HG02610 (cell line): ENCODE results near the gene OR2H1.

Experiments used
- ATAC-seq: cut with Tn5 transposase; IDR thresholded peaks from one replicate; pipeline ENCODE4 v1.9.1; 2021; ENCODE audit warnings: mild to moderate bottlenecking, moderate library complexity; ENCODE audit not compliant: unreplicated experiment

The OR2H1 gene

DNA sequence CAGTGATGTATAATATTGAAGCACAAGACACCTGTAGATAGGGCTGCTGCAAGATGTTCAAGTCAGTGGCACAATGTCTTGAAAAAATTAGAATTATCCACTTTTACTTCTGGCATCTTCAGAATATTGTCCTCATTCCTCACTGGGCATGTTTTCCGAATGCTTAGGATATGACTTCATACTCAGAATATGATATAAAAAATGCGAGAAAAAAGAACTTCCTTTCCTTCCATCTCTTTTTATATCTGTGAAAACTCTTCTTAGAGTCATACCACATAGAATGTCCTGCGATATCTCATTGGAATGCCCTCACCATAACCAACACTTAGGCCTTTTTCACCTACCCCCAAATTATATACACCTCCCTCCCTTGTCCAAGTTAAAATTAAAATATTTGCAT, 26.2 kb downstream of the OR2H1 start:
- ATAC-seq, result no peak

DNA sequence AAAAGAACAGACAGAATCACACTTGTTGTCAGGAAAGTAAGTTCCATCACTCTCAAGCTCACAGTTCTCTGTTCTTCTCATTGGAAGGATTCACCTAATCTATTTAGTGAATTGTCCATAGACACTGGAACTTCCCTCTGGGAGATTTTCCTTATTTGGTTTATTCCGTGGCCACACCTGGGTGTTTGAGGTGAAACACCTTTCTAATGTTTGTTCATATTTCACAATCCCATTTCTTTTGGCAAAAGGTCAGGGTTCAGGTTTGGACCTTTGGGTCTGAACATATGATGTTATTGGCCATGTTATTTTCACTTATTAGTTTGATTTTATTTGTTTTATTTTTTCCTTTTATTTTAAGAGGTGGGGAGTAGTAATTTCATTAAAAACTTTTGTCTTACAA, 26.8 kb downstream of the OR2H1 start:
- no peak for ATAC-seq

DNA sequence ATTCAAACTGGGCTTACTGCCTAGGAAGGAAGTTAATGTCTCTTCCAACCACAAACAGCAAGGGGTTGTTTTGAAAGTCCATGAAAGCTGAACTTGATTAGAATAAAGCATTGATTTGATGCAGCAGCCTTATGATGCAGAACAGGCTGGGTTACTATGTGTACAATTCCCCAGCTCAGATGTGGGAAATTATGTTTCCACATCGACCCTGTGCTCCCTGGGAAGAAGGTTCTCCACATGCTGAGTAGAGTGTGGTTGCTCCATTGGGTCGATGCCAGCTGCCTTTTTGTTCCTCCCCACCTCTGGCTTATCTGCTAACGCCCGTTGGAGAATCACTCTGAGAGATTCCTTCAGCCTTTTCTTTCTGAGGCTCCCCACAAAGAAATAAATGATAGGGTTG, 29.6 kb downstream of the OR2H1 start:
- ATAC-seq, result no peak

DNA sequence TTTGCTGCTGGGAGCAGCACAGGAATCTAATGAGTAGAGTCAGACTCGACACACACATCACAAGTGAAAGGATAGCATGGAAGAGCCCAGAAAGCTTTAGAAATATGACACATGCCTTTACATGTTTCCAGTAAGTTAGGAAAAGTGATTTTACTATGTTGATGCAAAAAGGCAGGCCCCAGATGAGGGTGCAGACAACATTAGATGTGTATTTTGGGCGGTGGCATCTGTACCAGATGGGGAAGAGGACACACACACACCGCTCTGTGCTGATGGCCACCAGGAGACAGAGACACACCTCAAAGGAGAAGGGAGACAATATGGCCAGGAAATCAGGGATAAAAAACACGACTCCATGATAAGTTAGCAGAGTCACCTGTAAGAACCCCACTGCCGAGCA, 30.2 kb downstream of the OR2H1 start:
- no peak for ATAC-seq

DNA sequence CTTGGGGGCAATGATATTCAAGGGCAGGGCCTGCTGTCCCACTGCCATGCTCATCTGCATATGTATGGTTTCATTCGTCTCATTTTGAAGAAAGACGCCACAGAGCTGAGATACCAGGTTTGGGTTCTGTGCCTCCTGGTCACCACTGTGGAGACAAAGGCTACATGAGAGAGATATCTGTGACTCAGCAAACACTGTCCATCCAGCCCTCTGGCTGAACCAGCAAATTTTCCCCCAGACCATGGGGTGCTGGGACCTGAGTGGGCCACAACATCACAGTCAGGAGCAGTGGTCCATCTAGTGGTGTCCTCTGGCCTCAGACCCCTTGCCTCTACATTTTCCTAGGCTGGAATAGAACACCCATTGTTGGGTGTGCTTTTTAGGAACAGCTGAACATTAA, 30.7 kb downstream of the OR2H1 start, which contains the start of gene MAS1L:
Gene MAS1L (minus strand): TSS at position 297 of the 400 bp plus-strand sequence. CDS start 54 bp downstream, at position 243.
- no peak for ATAC-seq

DNA sequence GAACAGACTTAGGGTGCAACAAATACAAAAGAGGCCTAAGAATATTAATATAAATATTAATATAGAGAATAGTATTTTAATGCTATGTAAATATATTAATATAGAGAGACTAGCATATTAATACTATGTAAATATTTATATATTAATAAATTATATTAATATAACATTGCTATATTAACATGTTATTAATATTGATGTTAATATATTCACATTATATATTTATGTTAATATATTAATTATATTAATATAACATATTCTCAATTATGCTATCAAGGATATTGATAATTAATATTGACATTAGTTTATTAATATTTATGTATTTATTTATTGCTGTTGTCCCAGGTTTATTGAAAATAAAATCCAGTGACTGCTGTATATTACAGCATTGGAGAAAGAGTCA, 31.9 kb downstream of the OR2H1 start:
- ATAC-seq, result no peak

DNA sequence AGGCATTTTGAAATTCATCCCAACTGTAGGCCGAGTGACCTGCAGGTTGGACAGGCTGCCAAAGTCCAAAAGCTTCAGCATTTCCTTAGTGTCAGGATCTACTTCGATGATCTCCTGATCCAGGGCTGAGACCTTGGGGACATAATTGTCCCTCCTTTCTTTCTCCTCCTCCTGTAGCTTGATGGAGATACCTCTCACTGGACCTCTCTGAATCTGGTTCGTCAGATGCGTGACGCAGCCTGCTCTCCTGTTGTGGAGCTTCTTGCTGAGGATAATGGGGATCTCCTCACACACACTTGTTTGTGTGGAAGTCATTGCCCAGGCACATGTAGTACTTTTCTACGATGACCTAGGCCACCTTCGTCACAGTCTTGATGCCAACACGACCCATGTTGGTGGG, 32.3 kb downstream of the OR2H1 start:
- no peak for ATAC-seq

DNA sequence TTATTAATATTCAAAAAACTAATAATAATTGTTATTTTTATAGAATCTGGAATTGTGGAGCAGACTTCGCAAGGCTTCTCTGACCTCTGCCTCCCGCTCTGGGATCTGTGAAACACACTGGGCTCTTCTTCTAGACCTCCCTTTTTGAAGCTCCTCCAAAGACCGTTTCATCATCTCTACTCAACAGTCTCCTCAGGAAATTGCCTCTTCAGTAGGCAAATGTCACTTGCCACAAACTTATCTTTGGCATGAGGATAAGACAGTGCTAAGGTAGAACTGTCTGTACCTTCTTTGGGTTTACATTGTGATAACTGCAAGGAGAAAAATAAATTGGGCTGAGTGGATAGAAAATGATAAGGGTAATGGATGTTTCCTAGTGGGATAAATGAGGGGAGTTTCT, 33.1 kb downstream of the OR2H1 start:
- ATAC-seq, result no peak

DNA sequence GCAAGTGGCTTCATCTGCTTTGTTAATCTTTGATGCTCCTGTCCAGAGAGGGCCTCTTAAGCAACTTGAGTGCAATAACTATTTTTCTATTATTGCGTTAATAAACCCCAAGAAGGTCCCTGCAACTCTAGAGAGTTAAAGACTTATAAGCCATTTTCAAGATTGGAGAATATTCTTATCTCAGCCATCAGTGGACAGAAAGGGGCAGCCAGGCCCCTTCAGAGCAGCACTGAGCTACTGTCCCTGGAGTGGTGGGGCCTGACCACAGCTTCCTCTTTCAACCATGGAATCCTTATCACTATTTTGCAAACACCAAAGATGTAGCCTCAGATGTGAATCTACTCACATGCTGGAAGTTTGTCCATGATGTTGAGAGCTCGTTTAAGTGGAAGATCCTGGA, 33.6 kb downstream of the OR2H1 start:
- ATAC-seq, result no peak

DNA sequence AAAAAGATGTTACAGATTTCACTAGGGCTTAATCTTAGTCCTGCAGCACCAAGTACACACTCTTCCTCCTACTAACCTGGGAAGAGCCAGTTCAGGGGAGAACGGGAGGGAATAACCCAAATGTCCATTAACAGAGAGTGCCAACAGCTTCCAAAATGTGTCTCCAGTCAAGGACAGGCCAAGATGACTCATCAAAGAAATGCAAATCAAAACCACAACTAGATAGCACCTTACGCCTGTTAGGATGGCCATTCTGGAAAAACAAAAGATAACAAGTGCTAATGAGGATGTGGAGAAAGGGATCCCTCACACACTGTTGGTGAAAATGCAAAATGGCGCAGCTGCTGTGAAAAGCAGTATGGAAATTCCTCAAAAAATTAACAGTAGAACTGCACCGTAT, 34.6 kb downstream of the OR2H1 start:
- no peak for ATAC-seq

DNA sequence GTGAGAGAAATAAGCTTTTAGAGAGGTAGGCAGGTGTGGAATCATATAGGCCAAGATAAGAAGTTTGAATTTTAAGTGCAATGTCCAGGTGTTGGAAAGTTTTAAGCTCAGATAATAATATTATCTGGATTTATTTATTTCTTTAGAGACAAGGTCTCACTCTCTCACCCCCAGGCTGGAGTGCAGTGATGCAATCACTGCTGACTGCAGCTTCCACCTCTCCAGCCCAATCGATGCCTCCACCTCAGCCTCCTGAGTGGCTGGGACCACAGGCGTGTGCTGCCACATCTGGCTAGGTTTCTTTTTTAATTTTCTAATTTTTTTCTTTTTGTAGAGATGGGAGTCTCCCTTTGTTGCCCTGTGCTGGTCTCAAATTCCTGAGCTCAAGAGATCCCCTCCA, 36.3 kb downstream of the OR2H1 start:
- no peak for ATAC-seq

DNA sequence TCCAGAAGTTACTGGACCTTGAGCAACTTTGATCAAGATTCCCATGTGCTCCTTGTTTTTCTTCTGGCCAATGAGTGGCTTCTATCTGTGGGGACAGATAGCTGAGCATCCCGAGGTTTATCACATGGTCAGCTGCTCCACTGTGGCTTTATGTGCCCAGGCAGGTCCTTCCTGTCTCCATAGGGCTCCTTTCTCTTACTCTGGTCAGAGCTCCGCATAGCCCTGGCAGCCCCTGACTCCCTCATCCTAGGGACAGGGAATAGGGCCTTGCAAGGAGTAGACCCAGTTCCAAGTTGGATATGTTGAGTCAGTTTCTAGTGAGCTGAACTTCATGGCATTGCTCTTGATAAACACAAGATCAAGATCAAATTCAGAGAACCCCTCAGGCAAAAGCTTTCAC, 37.2 kb downstream of the OR2H1 start:
- no peak for ATAC-seq

DNA sequence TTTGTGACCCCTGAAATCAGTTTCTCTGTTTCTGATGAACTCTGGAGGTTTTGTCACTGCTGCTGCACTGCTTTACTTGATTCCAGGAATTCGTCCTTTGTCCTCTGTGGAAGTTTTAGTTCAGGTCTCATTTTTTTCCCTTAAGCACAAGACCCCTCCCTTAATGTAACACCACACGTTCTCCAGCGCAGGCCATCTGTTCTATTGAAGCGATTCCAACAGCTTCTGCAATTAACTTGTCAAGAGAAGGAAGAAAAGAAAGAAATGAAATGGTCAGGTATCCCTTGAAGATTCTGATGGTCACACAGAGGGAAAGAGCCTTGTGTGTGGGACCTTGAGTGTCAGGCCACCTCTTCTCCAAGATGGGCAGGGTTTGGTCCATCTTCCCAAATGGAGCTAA, 38.6 kb downstream of the OR2H1 start:
- ATAC-seq, result no peak

DNA sequence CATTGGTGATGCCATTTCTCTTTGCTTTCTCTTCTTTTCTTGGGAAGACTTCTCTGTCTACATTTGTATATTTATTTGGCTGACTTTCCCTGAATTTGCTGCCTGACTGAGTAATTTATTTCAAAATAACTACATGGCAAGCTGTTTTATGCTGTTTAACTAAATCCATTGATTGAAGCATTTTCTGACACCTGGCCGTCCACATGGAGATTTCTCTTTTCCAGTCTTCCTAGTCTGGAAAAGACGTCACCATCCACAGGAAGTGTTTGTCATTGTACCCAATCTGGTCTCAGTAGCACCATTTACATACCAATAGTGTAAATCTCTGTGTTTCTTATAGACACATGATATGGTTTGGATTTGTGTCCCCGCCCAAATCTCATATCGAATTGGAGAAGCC, 40.0 kb downstream of the OR2H1 start:
- ATAC-seq, result no peak

DNA sequence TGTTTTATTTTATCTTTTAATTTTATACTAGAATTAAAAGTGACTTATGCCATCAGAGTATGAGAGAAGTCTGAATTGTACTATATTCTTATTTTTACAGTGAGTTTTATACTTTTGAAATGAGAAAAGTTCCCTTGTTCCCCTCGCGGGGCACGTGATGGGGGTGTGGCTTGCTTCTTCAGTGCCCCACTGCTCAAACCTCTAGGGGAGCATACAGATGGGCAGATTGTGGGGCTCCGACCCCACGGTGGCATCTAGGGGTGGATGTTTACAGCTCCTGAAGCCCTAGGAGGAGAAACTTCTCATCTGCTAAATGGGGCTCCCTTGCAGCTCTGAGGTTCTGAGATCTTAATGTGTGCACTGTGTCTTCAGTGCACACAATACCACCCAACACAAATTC, 42.7 kb downstream of the OR2H1 start:
- no peak for ATAC-seq

DNA sequence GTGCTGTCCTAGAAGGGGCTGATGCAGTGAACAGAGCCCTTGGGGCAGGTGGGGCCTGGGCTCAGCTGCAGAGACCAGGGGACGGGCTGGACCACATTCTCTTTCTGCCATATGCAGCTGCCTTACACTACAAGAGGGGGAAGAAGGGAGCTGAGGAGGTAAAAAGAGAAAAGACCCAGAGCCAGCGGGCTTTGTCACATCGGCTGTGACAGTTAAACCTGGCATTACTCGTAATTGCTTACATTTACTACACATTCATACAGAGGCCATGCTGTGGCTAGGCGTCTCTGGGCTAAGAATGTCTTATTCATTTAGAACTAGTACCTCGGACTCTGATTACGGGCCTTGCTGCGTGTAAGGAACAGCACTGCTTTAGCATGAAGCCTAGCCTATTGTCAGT, 43.6 kb downstream of the OR2H1 start:
- ATAC-seq, result no peak

DNA sequence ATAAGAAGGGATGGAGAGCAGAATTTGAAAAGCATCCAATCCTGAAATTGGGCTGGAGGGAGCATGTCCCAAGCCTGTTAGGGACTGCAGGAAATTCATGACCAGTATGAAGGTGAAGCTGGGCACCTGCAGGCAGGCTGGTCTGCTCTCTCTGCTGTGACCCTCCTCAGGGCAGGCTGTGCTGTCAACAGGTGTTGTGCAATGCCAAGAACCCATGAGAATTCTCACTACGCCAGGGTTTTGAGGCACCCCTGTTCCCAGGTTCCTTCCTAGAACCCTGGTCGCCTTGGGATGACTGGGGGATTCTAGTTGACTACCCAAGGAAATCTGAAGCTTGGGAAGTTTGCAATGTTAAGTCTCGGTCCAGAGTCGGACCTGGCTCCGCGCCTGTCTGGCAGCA, 44.2 kb downstream of the OR2H1 start:
- ATAC-seq, result no peak

DNA sequence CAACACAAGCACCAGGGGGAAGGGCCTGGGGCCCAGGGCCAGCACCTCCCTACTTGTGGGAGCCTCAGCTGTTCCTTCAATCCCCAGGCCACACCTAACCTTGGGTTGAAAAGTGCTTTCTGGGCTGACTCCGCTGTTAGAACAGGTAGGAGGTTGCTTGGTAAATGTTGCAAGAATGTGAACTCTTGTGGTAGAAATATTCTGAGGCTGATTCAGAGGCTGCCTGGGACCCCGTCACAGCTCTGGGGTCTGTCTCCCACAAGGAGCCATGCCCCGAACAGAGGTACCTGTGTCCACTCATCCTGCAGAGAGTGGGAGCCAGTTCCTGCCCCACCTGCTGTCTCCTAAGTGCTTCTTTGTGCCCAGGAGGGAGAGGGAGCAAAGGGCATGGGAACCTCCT, 45.2 kb downstream of the OR2H1 start:
- no peak for ATAC-seq

DNA sequence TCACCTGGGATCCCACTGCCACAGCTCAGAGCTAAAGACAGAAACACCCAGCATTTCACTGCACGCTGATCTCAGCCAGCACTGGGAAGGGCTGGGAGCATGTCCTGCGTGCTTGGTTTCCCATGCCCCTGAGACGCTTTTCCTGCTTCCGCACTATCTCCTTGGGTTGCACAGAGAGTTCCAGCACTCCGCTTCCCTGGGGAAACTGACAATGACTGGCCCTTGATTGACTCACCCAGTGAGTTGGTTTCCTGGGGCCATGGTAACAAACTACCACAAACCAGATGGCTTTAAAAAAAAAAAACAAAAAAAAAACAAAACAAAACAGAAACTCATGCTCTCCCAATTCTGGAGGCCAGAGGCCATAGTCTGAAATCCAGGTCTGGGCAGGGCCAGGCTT, 45.6 kb downstream of the OR2H1 start:
- ATAC-seq, result no peak

DNA sequence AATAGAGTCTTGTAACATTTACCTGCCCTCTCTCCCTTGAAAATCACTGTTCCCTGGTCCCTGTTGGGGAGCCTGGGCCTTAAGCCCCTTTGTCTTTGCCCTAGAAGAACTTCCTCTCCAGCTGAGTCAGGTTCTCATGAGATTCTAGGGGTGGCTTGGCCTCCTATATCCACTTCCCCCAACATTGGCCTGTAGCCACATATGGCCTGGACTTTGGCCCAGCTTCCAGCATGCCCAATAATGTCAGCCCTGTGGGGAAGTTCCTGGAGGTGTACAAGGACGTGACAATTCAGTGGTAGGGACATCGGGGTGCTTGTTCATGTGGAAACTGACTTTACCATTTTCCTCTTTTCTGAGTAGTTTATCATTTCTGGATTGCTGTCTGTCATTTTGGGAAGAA, 48.0 kb downstream of the OR2H1 start:
- ATAC-seq, result no peak

DNA sequence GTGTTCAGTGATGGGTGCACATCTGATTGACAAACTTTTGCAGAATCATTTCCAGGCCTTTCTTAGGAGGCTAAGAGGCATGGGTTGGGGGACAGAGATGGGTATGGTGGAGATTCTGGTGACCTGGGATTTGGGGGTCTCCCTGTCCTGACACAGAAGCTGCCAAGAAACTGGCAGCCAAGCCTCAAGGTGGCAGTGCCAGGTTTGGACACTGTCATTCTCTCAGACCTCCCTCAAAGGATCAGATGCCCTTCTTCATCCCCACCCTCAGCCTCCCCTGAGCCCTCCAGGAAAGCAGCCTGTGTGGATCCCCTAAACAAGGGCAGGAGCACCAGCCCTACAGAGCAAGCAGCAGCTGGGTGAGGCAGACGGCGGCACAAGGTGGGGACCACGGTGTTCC, 48.9 kb downstream of the OR2H1 start:
- ATAC-seq, result no peak

DNA sequence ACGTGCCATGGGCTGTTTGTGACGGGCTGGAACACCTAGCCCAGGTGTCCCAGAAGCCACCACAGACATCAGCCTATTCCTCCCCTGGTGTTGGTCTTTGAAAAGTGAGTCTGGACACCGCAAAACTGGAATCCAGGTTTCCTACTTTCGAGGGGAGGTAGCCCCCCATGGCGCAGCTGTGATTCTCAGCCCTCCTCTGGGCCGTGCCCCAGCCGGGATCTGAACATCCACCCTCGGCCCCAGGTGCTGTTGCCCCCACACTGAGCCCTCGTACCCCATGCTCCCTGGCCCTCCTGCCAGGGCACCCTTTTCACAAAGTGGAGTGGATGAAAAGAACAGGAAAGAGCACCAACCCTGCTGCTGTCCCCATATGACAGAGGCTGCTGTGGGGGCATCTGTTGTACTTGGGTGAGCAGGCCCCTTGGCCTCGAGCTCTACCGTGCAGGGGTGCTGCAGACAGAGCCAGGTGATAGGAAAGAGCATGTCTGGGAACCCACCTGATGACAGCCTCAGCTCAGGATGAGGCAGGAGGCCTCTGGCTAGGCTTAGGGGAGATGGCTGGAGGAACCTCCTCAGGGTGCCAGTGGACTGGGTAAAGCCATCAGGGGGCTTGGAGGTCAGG, 49.6 kb downstream of the OR2H1 start:
- ATAC-seq, result no peak

DNA sequence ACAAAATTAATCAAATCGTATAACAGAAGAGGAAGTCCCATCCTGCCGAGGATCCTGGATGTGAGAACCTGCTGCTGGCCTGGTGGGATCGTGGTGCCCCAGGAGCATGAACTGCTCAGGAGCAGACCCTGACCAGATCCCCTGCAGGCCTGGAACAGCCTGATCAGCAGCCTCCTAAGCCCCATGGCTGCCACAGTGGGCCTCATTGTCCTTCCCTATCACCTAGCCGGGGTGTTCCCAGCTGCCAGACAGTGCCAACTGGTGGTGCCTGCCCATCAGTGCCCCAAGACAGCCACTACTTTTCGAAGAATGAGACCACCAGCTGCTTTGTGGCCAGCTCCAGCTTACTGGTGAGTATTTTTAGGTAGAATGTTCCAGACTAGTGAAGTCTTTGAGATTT, 50.4 kb downstream of the OR2H1 start:
- ATAC-seq, result no peak

DNA sequence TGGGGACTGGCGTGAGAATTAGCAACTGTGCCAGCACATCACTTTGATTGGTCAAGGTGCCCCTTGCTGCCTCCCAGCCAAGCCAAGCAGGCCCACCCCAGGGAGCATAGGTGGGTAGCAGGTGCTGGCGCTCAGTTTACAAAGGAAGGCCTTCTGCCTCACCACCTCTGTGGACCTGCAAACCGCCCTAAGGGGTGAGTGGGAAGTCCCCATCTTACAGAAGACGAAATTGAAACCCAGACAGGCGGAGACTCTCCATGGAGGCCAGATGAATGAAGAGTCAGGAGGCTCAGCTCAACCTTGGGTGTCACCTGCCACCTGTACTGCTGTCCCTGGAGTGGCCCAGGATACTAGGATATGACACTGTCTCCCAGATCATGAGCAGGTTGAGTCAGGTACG, 52.3 kb downstream of the OR2H1 start:
- peak; percentile 78 for ATAC-seq
